ENCODE data around the gene WIPF2. TPM values are rescaled to one million over a fixed set of nuclear protein-coding genes. Genes with fewer than 3 reads are reported as not detected.

Gene WIPF2
- total and polyA plus RNA-seq, 2 experiments from 2014 or later = 9.2 TPM

DNA sequence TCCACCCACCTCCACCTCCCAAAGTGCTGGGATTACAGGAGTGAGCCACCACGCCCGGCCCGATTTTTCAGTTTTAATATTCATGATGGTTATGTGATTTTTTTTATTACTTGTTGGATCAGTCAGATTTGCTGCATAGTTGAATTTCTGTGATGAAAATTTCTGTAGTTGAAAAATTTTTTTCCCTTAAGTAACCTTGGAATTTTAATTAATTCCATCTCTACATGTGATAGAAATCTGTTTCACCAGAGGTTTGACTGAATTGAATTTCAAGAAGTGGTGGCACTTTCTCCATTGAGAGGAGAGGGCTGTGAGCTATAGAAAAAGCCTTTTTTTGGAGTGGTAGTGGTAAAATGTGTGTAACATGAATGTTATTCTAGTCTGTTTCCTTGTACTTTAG, 24.7 kb downstream of the WIPF2 start (continued):
- TF ChIP-seq REST (IDR thresholded peaks at IDR 0.05; ENCODE audit: unreplicated experiment) (no peak), JUNB (IDR thresholded peaks at IDR 0.05; ENCODE audit: unreplicated experiment) (no peak)
- TF ChIP-seq, protein P1, sequence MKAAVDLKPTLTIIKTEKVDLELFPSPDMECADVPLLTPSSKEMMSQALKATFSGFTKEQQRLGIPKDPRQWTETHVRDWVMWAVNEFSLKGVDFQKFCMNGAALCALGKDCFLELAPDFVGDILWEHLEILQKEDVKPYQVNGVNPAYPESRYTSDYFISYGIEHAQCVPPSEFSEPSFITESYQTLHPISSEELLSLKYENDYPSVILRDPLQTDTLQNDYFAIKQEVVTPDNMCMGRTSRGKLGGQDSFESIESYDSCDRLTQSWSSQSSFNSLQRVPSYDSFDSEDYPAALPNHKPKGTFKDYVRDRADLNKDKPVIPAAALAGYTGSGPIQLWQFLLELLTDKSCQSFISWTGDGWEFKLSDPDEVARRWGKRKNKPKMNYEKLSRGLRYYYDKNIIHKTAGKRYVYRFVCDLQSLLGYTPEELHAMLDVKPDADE (IDR thresholded peaks at IDR 0.05) = no peak

GRCh38 chr17:40244255-40244654, 25.2 kb downstream of the WIPF2 start:
- no peaks in the 10 kb centered on the region for H3K9me2 ChIP-seq (ENCODE audit: insufficient read depth)
- H3K27me3 ChIP-seq (ENCODE audit: insufficient read depth) = no peaks in the 10 kb centered on the region
- H3K36me3 Mint-ChIP-seq (ENCODE audit: low read depth) = no peaks in the 10 kb centered on the region
- H3K27me3 Mint-ChIP-seq (ENCODE audit: insufficient read depth, low read depth, poor library complexity) = no peaks in the 10 kb centered on the region
- ATAC-seq (no peak), DNase-seq (ENCODE audit: low spot score) (no peak)
- H3K27ac Mint-ChIP-seq = no peak overlapping the region
- no peaks in the 10 kb centered on the region for H3K9me3 Mint-ChIP-seq
- peaks cover 27% of the 10 kb centered on the region for H4K20me1 ChIP-seq (replicated peaks; ENCODE audit: insufficient read depth)
- H3K4me3 ChIP-seq = no peak overlapping the region
- H3K27ac ChIP-seq (ENCODE audit: low read depth) = 0 out of 2 replicates have a peak overlapping the region, but pooled peaks have one; percentile 32
- no peaks in the 10 kb centered on the region for H3K4me1 ChIP-seq (ENCODE audit: insufficient read depth)
- no peak for TF ChIP-seq CTCF (conservative IDR thresholded peaks at IDR 0.05; ENCODE audit: low read depth in 2 of 2)
- H2AFZ ChIP-seq = no peak overlapping the region
- no peaks in the 10 kb centered on the region for H3K4me1 Mint-ChIP-seq
- H3F3A ChIP-seq (replicated peaks; ENCODE audit: low read depth) = peaks cover 14% of the 10 kb centered on the region; the same call in 1 of the 2 replicates
- peaks cover 80% of the 10 kb centered on the region for H3K79me2 ChIP-seq (replicated peaks; ENCODE audit: insufficient read depth)
- no peaks in the 10 kb centered on the region for H3K36me3 ChIP-seq (ENCODE audit: insufficient read depth)
- H3K4me2 ChIP-seq = no peak overlapping the region
- H3K4me3 Mint-ChIP-seq = no peak overlapping the region

GRCh38 chr17:40247926-40248495, 28.9 kb downstream of the WIPF2 start:
- H3K36me3 ChIP-seq (ENCODE audit: insufficient read depth) = no peaks in the 10 kb centered on the region
- H3K27ac ChIP-seq (ENCODE audit: low read depth) = no peak overlapping the region
- Mint-ChIP-seq H3K36me3 (ENCODE audit: low read depth) (no peaks in the 10 kb centered on the region), H3K27ac (no peak overlapping the region), H3K4me1 (no peaks in the 10 kb centered on the region), H3K4me3 (no peak overlapping the region), H3K9me3 (no peaks in the 10 kb centered on the region), H3K27me3 (ENCODE audit: insufficient read depth, low read depth, poor library complexity) (peaks cover 2% of the 10 kb centered on the region)
- H3K9me2 ChIP-seq (ENCODE audit: insufficient read depth) = no peaks in the 10 kb centered on the region
- H3K79me2 ChIP-seq (replicated peaks; ENCODE audit: insufficient read depth) = peaks cover 74% of the 10 kb centered on the region
- ATAC-seq (no peak), DNase-seq (ENCODE audit: low spot score) (no peak)
- no peak overlapping the region for H2AFZ ChIP-seq
- H3K27me3 ChIP-seq (ENCODE audit: insufficient read depth) = no peaks in the 10 kb centered on the region
- no peak overlapping the region for H3K4me2 ChIP-seq
- H3F3A ChIP-seq (replicated peaks; ENCODE audit: low read depth) = peaks cover 9% of the 10 kb centered on the region; the same call in 1 of the 2 replicates
- no peak overlapping the region for H3K4me3 ChIP-seq
- H4K20me1 ChIP-seq (replicated peaks; ENCODE audit: insufficient read depth) = peaks cover 7% of the 10 kb centered on the region; the same call in 1 of the 2 replicates
- no peaks in the 10 kb centered on the region for H3K4me1 ChIP-seq (ENCODE audit: insufficient read depth)
- TF ChIP-seq JUNB (IDR thresholded peaks at IDR 0.05; ENCODE audit: unreplicated experiment) (no peak), REST (IDR thresholded peaks at IDR 0.05; ENCODE audit: unreplicated experiment) (no peak), EZH2 (IDR thresholded peaks at IDR 0.05; ENCODE audit: low read depth, unreplicated experiment) (no peak), CTCF (conservative IDR thresholded peaks at IDR 0.05; ENCODE audit: low read depth in 2 of 2) (no peak), NANOG (IDR thresholded peaks at IDR 0.05; ENCODE audit: borderline replicate concordance) (no peak)
- TF ChIP-seq, protein P1 (IDR thresholded peaks at IDR 0.05) = no peak
